HG03565 (cell line): ENCODE results near the gene VEGFA.

Experiments
- ATAC-seq: cut with Tn5 transposase; IDR thresholded peaks from one replicate; pipeline ENCODE4 v1.9.1; 2021; ENCODE audit warnings: mild to moderate bottlenecking, moderate library complexity; ENCODE audit not compliant: unreplicated experiment

Gene VEGFA

DNA sequence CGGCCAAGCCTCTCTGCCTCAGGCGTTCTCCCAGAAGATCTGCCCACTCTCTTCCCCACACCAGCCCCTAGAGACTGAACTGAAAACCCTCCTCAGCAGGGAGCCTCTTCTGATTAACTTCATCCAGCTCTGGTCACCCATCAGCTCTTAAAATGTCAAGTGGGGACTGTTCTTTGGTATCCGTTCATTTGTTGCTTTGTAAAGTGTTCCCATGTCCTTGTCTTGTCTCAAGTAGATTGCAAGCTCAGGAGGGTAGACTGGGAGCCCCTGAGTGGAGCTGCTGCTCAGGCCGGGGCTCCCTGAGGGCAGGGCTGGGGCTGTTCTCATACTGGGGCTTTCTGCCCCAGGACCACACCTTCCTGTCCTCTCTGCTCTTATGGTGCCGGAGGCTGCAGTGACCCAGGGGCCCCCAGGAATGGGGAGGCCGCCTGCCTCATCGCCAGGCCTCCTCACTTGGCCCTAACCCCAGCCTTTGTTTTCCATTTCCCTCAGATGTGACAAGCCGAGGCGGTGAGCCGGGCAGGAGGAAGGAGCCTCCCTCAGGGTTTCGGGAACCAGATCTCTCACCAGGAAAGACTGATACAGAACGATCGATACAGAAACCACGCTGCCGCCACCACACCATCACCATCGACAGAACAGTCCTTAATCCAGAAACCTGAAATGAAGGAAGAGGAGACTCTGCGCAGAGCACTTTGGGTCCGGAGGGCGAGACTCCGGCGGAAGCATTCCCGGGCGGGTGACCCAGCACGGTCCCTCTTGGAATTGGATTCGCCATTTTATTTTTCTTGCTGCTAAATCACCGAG, 14.2 kb downstream of the VEGFA start:
- ATAC-seq: no peak

DNA sequence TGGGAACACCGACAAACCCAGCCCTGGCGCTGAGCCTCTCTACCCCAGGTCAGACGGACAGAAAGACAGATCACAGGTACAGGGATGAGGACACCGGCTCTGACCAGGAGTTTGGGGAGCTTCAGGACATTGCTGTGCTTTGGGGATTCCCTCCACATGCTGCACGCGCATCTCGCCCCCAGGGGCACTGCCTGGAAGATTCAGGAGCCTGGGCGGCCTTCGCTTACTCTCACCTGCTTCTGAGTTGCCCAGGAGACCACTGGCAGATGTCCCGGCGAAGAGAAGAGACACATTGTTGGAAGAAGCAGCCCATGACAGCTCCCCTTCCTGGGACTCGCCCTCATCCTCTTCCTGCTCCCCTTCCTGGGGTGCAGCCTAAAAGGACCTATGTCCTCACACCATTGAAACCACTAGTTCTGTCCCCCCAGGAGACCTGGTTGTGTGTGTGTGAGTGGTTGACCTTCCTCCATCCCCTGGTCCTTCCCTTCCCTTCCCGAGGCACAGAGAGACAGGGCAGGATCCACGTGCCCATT, 15.3 kb downstream of the VEGFA start:
- ATAC-seq: no peak

DNA sequence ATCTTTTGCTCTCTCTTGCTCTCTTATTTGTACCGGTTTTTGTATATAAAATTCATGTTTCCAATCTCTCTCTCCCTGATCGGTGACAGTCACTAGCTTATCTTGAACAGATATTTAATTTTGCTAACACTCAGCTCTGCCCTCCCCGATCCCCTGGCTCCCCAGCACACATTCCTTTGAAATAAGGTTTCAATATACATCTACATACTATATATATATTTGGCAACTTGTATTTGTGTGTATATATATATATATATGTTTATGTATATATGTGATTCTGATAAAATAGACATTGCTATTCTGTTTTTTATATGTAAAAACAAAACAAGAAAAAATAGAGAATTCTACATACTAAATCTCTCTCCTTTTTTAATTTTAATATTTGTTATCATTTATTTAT, 15.9 kb downstream of the VEGFA start:
- no peak for ATAC-seq

DNA sequence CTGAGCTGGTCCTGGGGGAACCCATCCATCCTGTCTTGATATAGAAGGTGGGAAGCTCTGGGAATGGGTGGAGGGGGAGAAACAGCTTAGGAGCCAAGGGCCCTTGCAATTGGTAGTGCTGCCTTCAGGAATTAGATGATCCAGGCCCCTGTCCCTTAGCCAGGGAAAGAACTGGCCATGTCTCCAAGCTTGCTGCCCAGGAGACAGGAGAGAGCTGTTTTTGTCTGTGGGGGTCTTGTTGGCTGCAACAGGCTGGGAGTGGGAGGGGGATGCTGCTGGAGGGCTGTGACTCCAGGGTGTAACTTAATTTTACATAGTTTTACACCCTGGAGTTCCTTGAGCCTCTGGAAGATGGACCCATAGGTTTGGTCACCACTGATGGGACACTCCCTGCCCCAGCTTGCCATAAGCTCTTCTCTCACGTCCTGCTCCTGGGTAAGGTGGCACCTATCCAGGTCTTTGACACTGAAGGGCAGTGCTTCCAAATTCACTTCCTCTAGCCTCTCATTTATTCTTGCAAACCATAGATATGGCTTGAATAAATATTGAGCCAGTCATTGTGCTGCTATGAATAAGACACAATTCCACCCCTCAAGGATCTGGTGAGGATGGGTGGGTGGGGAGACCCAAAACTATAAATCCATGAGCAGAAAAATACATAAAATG, 16.8 kb downstream of the VEGFA start:
- ATAC-seq: no peak

- ATAC-seq: no peak
These were observed 18.3 kb downstream of the VEGFA start for GRCh38 chr6:43788301-43788700.

DNA sequence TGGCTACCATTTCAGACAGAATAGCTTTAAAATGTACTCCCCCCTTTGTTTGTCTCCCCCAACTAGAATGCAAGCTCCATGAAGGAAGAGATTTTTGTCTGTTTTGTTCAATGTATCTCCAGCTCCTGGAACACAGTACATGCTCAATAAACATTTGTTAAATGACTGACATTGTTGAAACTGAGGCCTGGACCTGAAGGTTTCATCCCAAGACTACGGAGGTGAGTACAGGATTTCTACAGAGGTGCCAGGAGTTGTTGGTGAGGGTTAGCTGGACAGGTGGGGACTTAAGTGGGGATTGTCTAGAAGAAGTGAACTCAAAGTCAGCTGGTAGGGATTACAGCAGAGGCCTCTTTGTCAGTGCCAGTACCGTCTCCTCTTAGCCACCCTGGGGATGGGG, 19.4 kb downstream of the VEGFA start:
- ATAC-seq: no peak

DNA sequence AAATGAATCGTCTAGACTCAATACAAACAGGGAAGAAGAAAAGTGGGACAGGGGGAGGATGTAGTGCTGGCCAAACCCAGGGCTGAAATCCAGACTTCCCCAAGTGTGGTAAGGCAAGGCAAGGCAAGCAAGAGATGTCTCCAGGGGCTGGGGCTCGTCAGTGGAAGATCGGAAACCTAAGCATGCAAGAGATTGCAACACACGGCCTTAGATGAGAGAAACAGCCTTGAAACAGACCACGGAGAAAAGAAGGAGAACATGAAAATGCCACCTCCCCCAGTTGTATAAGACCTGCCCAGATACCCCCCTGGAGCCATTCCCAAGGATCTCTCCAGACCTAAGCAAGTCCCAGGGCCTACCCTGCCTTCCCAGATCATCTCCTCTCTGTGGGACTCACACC, 20.0 kb downstream of the VEGFA start:
- ATAC-seq: no peak

DNA sequence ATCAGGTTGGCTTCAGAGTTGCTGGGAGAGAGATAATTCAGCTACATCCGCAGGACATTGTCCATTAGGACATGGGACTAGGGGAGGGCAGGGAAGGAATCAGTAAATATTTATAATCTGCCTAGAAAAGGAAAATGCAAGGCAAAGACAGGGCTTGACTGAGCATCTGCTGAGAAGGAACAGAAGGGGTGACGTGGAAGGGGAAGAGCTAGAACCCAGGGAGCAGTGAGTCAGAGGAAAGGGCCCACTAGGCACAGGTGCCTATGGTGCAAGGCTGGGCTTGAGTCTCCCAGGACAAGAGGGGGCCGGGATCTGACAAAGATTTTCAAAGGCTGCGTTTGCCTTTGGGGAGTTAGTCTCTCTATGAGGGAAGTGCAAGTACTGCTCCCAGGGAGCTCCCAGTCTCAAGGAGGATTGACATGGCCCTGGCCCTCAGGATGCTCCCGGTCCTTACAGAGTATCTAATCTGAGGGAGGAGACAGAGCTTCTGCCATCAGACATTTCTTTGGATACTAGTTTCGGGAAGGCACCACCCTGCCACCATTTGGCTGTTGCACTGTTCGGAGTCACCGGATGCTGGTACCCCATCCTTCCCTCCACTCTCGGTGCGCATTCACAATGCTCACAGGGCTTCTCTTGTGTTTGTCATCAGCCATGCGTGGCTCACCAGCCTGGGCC, 21.9 kb downstream of the VEGFA start:
- ATAC-seq: no peak

DNA sequence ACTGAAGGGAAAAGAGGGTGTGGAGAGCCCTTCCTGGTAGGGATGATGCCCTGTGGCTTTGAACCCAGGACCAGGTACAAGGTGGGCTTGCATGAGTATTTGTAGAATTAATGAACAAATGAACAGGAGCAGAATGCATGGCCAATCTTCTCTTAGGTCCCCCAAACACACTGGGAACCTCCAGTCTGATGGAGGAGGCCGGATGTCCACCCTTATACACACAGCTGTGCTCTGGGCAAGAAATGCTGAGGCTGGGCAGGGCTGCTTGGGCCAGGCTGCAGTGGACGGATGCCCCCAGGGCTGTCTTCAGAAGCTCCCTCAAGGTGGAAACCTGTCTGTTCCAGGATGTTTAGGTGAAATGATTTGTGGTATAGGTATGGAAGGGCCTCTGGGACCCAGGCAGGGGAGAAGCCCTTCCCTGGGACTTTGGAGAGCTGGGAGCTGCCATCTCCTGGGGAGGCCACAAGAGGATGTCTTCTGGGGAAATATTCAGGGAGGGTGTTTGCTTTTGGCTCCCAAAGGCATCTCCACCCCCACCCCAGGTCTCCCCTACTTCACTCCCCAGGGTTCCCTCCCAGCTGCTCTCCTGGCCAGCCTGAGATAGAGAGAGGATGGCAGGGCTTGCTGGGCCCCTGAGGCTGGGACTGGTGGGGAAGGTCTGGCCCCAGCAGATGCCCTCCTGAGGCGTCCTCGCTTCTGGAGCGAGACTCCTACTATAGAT, 23.3 kb downstream of the VEGFA start:
- no peak for ATAC-seq

DNA sequence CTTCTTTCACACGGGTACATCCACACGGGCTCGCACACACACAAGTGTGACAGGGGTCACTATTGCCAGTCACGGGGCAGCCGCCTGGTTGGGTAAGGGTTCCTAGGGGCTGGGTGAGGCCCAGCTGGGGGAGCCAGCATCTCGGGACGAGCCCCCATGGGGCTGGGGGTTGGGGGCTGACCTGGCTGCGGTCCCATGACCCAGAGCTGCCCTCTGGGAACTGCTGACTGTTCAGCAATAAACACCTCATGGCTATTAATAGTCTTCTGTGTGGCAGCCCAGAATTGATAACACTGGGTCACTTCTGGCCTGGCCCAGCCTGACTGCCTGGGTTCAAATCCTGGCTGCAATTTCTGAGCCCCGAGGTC, 23.8 kb downstream of the VEGFA start:
- ATAC-seq: no peak

- ATAC-seq: no peak
These were observed 25.4 kb downstream of the VEGFA start for GRCh38 chr6:43795421-43795820.

DNA sequence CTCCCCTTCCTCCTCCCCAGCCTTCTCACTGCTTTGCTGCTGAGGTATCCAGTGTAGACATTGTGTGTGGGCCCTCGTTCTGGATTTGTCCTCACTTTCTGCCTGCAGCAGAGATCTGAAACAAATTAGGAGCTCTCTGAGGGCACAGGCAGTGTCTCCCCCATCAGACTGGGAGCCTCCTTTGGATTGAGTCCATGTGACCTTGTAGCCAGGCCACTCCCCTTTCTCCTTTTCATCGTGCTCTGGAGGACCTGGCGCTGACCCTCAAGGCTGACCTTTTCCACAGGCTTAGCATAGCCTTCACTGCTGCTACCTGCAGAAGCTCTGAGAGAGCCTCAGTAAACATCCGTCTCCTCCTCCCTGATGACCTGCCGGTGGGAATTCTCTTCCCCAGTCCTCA, 26.2 kb downstream of the VEGFA start:
- no peak for ATAC-seq

DNA sequence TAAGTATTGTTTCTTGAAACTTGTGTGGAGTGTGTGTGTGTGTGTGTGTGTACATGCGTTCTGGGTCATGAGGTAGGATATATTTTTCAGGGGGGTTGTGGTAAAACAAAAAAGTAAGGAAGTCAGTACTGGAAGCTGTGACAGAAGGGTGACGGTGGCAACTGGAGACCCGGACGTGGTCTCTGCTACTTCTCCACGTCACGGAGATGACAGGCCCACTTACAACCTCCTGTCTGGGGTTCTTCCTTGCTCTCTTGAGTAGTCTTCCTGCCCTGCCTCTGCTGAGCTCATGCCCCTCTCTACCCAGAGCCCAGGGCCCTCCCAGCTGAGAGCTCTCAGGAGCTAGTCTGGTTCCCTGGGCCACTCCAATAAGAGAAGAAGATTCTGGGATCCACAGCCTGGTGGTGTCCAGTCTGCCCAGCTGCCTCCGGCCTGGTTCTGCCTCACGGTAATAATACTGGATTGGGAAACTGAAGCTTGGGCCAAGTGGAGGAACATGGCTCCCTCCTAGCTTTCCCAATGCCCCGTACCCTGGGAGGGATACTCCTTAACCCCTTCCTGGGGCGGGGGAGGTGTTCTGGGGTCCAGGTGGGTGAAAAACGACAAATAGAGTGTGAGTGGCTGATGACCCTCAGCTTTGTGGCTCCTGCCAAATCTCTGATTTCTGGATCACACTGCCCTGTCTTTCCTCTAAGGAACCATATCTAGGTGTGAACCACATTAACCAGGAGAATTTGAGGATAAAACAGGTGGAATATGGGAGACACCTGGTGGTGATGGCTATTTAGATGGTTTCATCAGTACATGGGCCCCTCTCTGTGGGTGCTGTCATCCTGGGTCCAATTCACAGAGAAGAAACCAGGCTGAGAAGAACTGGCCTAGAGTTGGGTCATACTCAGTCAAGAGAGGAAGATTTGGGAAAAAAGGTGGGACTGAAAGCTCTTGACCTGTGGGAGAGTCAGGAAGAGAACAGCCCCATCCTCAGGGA, 27.2 kb downstream of the VEGFA start:
- ATAC-seq: no peak

GRCh38 chr6:43797919-43798318, 27.9 kb downstream of the VEGFA start:
- ATAC-seq: no peak

GRCh38 chr6:43798688-43799444, 28.9 kb downstream of the VEGFA start:
- ATAC-seq: peak; percentile 61

GRCh38 chr6:43799551-43800297, 29.7 kb downstream of the VEGFA start:
- ATAC-seq: no peak

DNA sequence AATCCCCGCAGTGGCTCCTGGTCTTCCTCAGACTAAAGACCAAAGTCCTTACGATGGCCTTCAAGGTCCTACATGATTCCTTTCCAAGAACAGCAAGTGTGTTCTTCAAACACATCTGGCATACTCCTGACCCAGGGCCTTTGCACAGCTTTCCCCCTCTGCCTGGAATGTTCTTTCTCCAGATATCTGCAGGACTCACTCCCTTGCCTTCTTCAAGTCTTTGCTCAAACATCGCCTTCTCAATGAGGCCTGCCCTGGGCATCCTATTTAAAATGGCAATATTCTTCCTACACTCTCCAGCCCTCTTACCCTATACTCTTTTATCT, 30.2 kb downstream of the VEGFA start:
- ATAC-seq: no peak

DNA sequence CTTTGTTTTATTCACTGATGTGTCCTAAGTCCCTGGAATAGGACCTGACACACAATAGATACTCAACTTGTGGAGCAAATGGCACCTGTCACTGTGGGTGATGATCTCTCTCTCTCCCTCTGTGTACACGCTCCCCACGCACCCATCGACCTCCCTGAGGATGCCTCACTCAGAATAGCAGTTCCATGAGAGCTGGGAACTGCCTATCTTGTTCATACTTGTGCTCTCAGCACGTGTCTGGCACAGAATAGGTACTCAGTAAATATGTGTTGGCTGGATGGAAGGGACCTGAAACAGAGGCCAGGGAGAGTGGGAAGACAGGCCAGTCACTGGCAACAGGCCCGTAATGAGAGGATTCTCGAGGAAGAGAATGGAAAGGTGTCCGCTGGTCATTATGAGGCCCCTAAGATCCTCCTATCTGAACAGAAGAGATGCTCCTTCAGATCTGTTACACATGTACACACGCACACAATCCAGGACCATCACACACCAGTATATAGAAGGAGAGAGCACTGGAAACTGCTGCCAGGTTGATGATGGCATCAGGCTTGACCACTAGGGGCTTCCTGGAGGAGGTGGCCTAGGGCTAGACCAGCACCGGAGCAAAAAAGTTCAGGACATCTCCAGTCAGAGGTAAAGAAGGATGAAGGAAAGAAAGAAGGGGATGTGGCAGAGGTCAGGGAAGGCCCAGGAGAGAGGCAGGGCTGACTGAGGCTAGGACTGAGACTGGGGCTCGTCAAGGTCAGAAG, 30.9 kb downstream of the VEGFA start:
- ATAC-seq: no peak
